Epithelial cell of esophagus (primary cell): ENCODE measurements around the gene ACSL1.
"Not testable (repeated sequence)": the region's sequence is repeated elsewhere in the genome, so short reads cannot be mapped to it uniquely, and the experiment has no call there.

Source experiments
- DNase-seq: peaks from one replicate; pipeline ENCODE4 v3.0.0; 2010; ENCODE audit warnings: low read depth
- H3K4me3 ChIP-seq: 2 replicates; pipeline ENCODE4 v1.5.1; 2011; ENCODE audit warnings: mild to moderate bottlenecking, low read length, control low read depth
- CTCF ChIP-seq: IDR thresholded peaks from 2 replicates; pipeline ENCODE4 v1.5.1; 2011; ENCODE audit warnings: low read depth, mild to moderate bottlenecking, low read length, control low read depth, inconsistent platforms; ENCODE audit not compliant: insufficient read depth; ENCODE audit errors: missing control alignments

The ACSL1 gene

GRCh38 chr4:184844742-184845141, 19.0 kb upstream of the ACSL1 start:
- DNase-seq = no peak
- no peak for TF ChIP-seq CTCF
- no peak overlapping the region for H3K4me3 ChIP-seq

GRCh38 chr4:184843984-184844554, 18.3 kb upstream of the ACSL1 start:
- H3K4me3 ChIP-seq = no peak overlapping the region
- TF ChIP-seq CTCF = no peak
- DNase-seq = no peak

- not testable (repeated sequence) for DNase-seq, H3K4me3 ChIP-seq
These were observed 13.3 kb upstream of the ACSL1 start for GRCh38 chr4:184839075-184839399.

- peak; percentile 11 for DNase-seq
- TF ChIP-seq CTCF = no peak
- no peak overlapping the region for H3K4me3 ChIP-seq
These were observed 12.7 kb upstream of the ACSL1 start for GRCh38 chr4:184838249-184839074.

GRCh38 chr4:184836613-184837012, 10.8 kb upstream of the ACSL1 start:
- no peak overlapping the region for H3K4me3 ChIP-seq
- TF ChIP-seq CTCF = no peak
- no peak for DNase-seq

GRCh38 chr4:184833046-184833838, 7.5 kb upstream of the ACSL1 start:
- TF ChIP-seq CTCF = no peak
- H3K4me3 ChIP-seq = no peak overlapping the region
- DNase-seq = no peak

- DNase-seq = peak; percentile 34
- H3K4me3 ChIP-seq = no peak overlapping the region
- TF ChIP-seq CTCF = no peak
These were observed 5.4 kb upstream of the ACSL1 start for GRCh38 chr4:184831153-184831552.
